Fibroblast of skin of left biceps (primary cell): ENCODE measurements around the gene WASF2.

ENCODE experiments used
- DNase-seq, 2 experiments: peaks; one replicate each; pipeline ENCODE4 v3.0.0-alpha.2; 2013; ENCODE audit warnings: low read depth in 2 of 2

WASF2 gene

DNA sequence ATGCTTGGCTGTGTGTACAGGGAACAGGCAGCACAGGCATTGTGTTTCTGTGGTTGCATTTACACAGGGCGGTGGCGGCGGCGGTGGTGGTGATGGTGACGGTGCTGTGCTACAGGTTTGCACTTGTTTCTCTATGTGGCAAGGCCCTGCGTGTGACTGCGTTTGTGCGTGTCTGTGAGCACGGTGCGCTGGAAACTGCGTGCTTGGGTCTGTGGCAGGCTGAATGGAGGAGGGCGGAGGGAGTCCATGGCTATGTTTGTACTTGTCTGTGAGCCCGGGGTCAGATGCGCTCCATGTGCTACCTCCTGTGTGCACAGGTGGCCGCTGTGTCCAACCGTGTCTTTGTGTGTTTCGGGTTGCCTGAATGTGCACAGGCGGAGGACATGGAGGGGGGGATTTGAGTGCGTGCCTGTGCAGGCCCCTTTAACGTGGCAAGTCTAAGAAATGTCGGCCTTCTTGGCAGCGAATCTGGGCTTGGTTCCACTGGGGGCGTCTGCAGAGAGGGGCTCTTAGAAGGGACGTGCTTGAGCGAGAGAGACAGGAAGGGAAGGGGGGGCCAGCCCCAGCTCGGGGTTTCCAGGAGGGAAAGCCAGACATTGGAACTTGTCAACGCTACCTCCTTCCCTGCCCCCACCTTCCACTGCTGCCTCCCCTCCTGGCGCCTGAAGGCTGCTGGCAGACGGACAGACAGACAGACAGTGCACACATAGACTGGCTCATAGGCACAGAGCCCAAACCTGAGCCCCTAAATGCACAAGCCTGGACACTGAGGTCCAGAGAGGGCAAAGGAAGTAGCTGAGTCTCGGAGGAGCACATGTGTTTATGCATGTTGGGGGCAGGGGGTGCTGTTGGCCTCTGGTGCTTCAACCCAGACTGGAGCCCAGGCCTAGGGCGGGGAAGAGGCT lies 32.7 kb upstream of the WASF2 start:
- no peak for DNase-seq

- no peak for DNase-seq
Measured at GRCh38 chr1:27521861-27522431, 32.0 kb upstream of the WASF2 start.

DNA sequence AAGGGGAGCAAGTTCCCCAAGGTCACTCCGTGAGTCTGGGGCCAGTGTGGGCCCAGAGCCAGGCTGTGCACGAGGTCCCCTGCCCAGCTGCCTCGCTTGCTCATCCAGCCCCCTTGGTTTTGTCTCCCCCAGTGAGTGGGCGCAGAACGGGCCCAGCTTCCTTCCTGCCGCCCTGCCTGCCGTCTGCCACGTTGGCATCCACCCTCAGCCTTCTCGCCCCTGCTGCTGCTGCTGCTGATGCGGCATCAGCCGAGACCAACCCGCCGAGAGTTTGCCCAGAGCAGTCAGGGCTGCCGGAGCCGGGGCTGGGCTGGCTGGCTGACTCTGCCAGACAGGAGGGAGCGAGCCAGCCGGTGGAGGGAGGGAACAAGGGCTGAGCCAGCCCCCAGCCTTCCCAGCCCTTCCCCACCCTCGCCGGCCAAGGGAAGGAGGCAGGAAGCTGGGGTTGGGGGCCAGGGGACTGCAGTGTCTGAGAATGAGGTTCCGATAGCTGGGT lies 31.4 kb upstream of the WASF2 start:
- DNase-seq, result no peak

DNA sequence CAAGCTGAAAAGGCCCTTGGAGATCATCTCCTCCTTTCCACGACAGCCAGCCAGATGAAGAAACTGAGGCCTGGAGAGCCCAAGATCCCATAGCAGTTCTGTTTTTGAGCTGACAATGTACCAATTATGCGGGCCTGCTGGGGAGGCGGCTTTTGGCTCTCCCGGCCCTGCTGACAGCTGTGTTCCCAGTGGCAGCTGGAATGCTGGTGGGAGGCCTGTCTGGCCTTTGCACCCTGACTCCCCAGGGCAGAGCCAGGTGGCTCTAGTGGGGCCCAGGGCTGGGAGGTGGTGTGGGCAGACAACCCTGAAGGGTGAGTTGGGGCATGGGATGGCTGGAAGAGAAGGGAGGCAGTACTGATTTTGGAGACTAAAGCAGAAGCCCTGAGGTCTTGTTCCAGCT lies 30.7 kb upstream of the WASF2 start:
- no peak for DNase-seq

- DNase-seq, result no peak
Measured at GRCh38 chr1:27519331-27520258, 29.6 kb upstream of the WASF2 start.

- no peak for DNase-seq
Measured at GRCh38 chr1:27518808-27519207, 28.8 kb upstream of the WASF2 start.

DNA sequence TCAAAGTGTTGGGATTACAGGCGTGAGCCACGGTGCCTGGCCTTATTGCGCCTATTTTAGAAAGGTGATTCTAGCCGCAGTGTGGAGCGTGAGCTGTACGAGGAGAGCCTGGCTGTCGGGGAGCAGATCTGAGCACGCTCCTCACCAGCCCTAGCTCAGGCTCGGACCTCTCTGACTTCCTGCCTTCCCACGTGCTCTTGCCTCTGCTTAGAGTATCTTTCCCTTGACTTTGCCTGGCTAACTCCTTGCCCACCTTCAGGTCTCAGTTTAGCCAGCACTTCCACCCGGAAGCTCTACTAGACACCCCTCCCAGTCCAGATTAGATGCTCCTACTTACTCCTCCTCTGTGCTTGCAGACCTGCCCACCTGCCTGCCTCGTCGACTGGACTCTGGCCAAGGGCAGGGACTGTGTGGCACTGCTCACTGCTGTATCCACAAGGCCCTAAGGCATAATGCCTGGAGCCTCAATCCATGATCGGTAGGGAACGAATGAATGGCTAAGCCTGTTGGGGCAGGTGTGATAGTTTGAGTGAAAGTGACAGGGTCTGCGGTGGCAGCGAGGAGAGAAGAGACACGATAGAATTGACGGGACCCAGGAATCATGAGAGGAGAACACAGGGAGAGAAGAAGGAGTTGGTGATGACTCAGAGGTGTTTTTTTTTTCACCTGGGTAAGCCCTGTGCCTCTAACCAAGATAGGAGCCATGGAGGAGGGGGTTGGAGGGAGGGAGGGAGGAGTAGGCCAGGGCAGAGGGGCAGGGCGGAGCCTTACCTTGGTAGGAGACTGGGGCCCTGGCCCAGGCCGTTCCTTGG lies 28.1 kb upstream of the WASF2 start:
- DNase-seq, result no peak

- DNase-seq, result no peak
Measured at GRCh38 chr1:27517301-27517700, 27.3 kb upstream of the WASF2 start.

DNA sequence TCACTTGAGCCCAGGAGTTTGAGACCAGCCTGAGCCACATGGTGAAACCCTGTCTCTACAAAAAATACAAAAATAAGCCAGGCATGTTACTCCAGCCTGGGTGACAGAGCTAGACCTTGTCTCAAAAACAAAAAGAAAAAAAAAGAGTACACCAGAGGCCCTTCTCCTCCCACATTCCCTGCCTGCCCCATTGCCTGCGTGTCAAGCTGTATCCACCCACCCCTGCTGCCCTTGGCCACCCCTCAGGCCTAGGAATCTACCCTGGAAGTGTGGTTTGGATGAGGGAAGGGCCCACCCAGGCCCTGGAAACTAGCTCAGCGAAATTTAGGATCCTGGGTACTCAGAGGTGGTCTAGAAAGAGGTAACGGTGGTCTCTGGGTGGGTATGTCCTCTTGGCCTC lies 25.7 kb upstream of the WASF2 start:
- no peak for DNase-seq

GRCh38 chr1:27513958-27514357 lies 24.0 kb upstream of the WASF2 start:
- DNase-seq, result no peak

DNA sequence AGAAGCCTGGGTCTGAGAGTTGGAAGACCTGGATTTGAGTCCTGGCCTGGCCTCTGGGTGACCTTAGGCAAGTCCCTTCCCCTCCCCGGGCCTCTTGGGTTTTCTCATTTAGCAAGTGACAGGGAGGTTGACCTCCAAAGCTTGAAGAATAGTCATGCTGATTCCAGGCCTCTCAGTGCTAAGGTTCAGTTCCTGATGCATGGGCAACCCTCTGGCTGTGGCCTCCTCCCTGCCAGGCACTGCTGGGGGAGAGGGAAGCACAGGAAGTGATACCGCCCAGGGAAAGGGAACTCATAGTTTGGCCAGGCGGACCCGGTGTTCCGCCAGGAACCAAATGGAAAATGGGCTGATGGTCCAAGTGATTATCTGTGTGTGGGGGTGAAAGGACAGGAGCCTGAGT lies 23.6 kb upstream of the WASF2 start:
- no peak for DNase-seq

GRCh38 chr1:27509127-27510080 lies 19.4 kb upstream of the WASF2 start:
- DNase-seq, result no peak

- no peak for DNase-seq
Measured at GRCh38 chr1:27507960-27508665, 18.1 kb upstream of the WASF2 start.

DNA sequence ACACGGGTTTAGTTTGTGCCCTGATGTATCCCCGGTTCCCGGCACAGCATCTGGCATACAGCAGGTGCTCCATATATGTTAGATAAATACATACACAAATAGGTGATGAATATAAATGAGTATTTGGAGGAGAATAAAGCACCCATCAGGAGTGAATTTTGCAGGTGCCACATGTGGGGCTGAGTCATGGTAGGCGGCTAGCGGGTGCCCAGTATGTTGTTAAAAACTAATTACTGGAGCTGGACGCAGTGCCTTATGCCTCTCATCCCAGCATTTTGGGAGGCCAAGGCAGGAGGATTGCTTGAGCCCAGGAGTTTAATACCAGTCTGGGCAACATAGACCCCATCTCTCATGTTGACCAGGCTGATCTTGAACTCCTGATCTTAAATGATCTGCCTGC lies 16.7 kb upstream of the WASF2 start:
- DNase-seq, result no peak

GRCh38 chr1:27505420-27505680 lies 15.4 kb upstream of the WASF2 start:
- no peak for DNase-seq

- no peak for DNase-seq
Measured at GRCh38 chr1:27504588-27505419, 14.8 kb upstream of the WASF2 start.

- no peak for DNase-seq
Measured at GRCh38 chr1:27503844-27504587, 14.0 kb upstream of the WASF2 start.

- DNase-seq, result no peak
Measured at GRCh38 chr1:27503033-27503432, 13.1 kb upstream of the WASF2 start.
